Measurements from ENCODE around the gene TRIM13. TPM values are rescaled to one million over a fixed set of nuclear protein-coding genes. Genes with fewer than 3 reads are reported as not detected.

Gene TRIM13
- total RNA-seq, 1 donor from 2014 or later, result 26.4 TPM

- no peak overlapping the region for H3K9ac ChIP-seq (ENCODE audit: low read length)
- H3K4me2 ChIP-seq (ENCODE audit: low read length), result peak overlapping the region; percentile 32
- no peaks in the 10 kb centered on the region for H3K36me3 ChIP-seq (ENCODE audit: insufficient read depth, low read length)
- peak overlapping the region; percentile 13 for H3K4me3 Mint-ChIP-seq (ENCODE audit: unreplicated experiment)
- no peaks in the 10 kb centered on the region for H3K79me2 ChIP-seq (ENCODE audit: insufficient read depth, low read length)
- H3K27ac ChIP-seq (ENCODE audit: low read depth, low read length), result no peak overlapping the region
- no peaks in the 10 kb centered on the region for H3K9me3 ChIP-seq (ENCODE audit: insufficient read depth, low read depth, low read length)
- peaks cover 7% of the 10 kb centered on the region for H3K4me1 Mint-ChIP-seq (ENCODE audit: low read depth, unreplicated experiment)
- H2AFZ ChIP-seq (ENCODE audit: low read depth, low read length), result peak overlapping the region; percentile 0
- H3K4me3 ChIP-seq (ENCODE audit: insufficient read depth, low read depth, low read length), result no peak overlapping the region
- peaks cover 3% of the 10 kb centered on the region for H3K27me3 Mint-ChIP-seq (ENCODE audit: low read depth, unreplicated experiment)
- TF ChIP-seq CTCF (IDR thresholded peaks at IDR 0.05; ENCODE audit: insufficient read depth, low read depth, low read length), result peak; percentile 96
- no peak for TF ChIP-seq EZH2 (IDR thresholded peaks at IDR 0.05; ENCODE audit: insufficient read depth, low read length)
- no peaks in the 10 kb centered on the region for H3K27me3 ChIP-seq (ENCODE audit: insufficient read depth, low read length)
- FAIRE-seq, result peak; percentile 17
- H4K20me1 ChIP-seq (ENCODE audit: insufficient read depth, low read length), result no peaks in the 10 kb centered on the region
- no peak overlapping the region for H3K27ac Mint-ChIP-seq (ENCODE audit: unreplicated experiment)
- peak; percentile 47 for DNase-seq (ENCODE audit: low read depth)
- H3K36me3 Mint-ChIP-seq (ENCODE audit: low read depth, unreplicated experiment), result no peaks in the 10 kb centered on the region
- H3K9me3 Mint-ChIP-seq (ENCODE audit: unreplicated experiment), result no peaks in the 10 kb centered on the region
- no peaks in the 10 kb centered on the region for H3K4me1 ChIP-seq (ENCODE audit: insufficient read depth, low read length)
Measured at GRCh38 chr13:49976314-49977258, 20.3 kb upstream of the TRIM13 start.

GRCh38 chr13:49977992-49978391 is 18.9 kb upstream of the TRIM13 start:
- H3K9me3 ChIP-seq (ENCODE audit: insufficient read depth, low read depth, low read length), result no peaks in the 10 kb centered on the region
- no peak overlapping the region for H3K4me2 ChIP-seq (ENCODE audit: low read length)
- no peak for TF ChIP-seq CTCF (IDR thresholded peaks at IDR 0.05; ENCODE audit: insufficient read depth, low read depth, low read length)
- TF ChIP-seq EZH2 (IDR thresholded peaks at IDR 0.05; ENCODE audit: insufficient read depth, low read length), result no peak
- H3K27ac Mint-ChIP-seq (ENCODE audit: unreplicated experiment), result no peak overlapping the region
- no peaks in the 10 kb centered on the region for H3K36me3 ChIP-seq (ENCODE audit: insufficient read depth, low read length)
- no peaks in the 10 kb centered on the region for H3K36me3 Mint-ChIP-seq (ENCODE audit: low read depth, unreplicated experiment)
- no peak overlapping the region for H3K4me3 Mint-ChIP-seq (ENCODE audit: unreplicated experiment)
- no peak for FAIRE-seq
- no peaks in the 10 kb centered on the region for H3K4me1 ChIP-seq (ENCODE audit: insufficient read depth, low read length)
- no peak overlapping the region for H3K9ac ChIP-seq (ENCODE audit: low read length)
- no peaks in the 10 kb centered on the region for H4K20me1 ChIP-seq (ENCODE audit: insufficient read depth, low read length)
- H3K27me3 ChIP-seq (ENCODE audit: insufficient read depth, low read length), result no peaks in the 10 kb centered on the region
- H3K4me1 Mint-ChIP-seq (ENCODE audit: low read depth, unreplicated experiment), result peaks cover 7% of the 10 kb centered on the region
- no peaks in the 10 kb centered on the region for H3K79me2 ChIP-seq (ENCODE audit: insufficient read depth, low read length)
- no peak overlapping the region for H2AFZ ChIP-seq (ENCODE audit: low read depth, low read length)
- no peak overlapping the region for H3K4me3 ChIP-seq (ENCODE audit: insufficient read depth, low read depth, low read length)
- peaks cover 3% of the 10 kb centered on the region for H3K27me3 Mint-ChIP-seq (ENCODE audit: low read depth, unreplicated experiment)
- DNase-seq (ENCODE audit: low read depth), result no peak
- H3K9me3 Mint-ChIP-seq (ENCODE audit: unreplicated experiment), result no peaks in the 10 kb centered on the region
- no peak overlapping the region for H3K27ac ChIP-seq (ENCODE audit: low read depth, low read length)

GRCh38 chr13:49980266-49980665 is 16.6 kb upstream of the TRIM13 start:
- no peak for TF ChIP-seq EZH2 (IDR thresholded peaks at IDR 0.05; ENCODE audit: insufficient read depth, low read length)
- TF ChIP-seq CTCF (IDR thresholded peaks at IDR 0.05; ENCODE audit: insufficient read depth, low read depth, low read length), result no peak
- peaks cover 2% of the 10 kb centered on the region for H3K36me3 ChIP-seq (ENCODE audit: insufficient read depth, low read length)

More at GRCh38 chr13:49980266-49980665, 16.6 kb upstream of the TRIM13 start:
- Mint-ChIP-seq H3K4me3 (ENCODE audit: unreplicated experiment) (no peak overlapping the region), H3K4me1 (ENCODE audit: low read depth, unreplicated experiment) (peaks cover 7% of the 10 kb centered on the region), H3K9me3 (ENCODE audit: unreplicated experiment) (no peaks in the 10 kb centered on the region), H3K36me3 (ENCODE audit: low read depth, unreplicated experiment) (no peaks in the 10 kb centered on the region), H3K27ac (ENCODE audit: unreplicated experiment) (no peak overlapping the region), H3K27me3 (ENCODE audit: low read depth, unreplicated experiment) (peaks cover 3% of the 10 kb centered on the region)
- Histone ChIP-seq H3K79me2 (ENCODE audit: insufficient read depth, low read length) (no peaks in the 10 kb centered on the region), H3K9ac (ENCODE audit: low read length) (no peak overlapping the region), H3K4me2 (ENCODE audit: low read length) (no peak overlapping the region), H3K27ac (ENCODE audit: low read depth, low read length) (no peak overlapping the region), H3K4me1 (ENCODE audit: insufficient read depth, low read length) (no peaks in the 10 kb centered on the region), H2AFZ (ENCODE audit: low read depth, low read length) (no peak overlapping the region), H3K27me3 (ENCODE audit: insufficient read depth, low read length) (no peaks in the 10 kb centered on the region), H3K9me3 (ENCODE audit: insufficient read depth, low read depth, low read length) (no peaks in the 10 kb centered on the region), H3K4me3 (ENCODE audit: insufficient read depth, low read depth, low read length) (no peak overlapping the region), H4K20me1 (ENCODE audit: insufficient read depth, low read length) (no peaks in the 10 kb centered on the region)
- FAIRE-seq, result no peak
- no peak for DNase-seq (ENCODE audit: low read depth)

Data from astrocyte (in vitro differentiated cells and primary cell).